Renal pelvis (tissue), 12 donors: ENCODE results near the gene HPSE. TPM values are rescaled to one million over a fixed set of nuclear protein-coding genes. Genes with fewer than 3 reads are reported as not detected.
A peak's percentile ranks its signal among the peaks of the same experiment; 100 is the strongest.

Experiments
- DNase-seq: peaks from one replicate; pipeline ENCODE4 v3.0.0-alpha.2; 2013
- long read RNA-seq, 16 experiments: transcript quantifications; one replicate each; lab custom pipeline, GENCODE V29; 2026
- polyA plus RNA-seq, 3 donors: library from polyadenylated mRNA; unstranded; fragments of 120-200 nt; gene quantifications; one replicate each; pipeline ENCODE4 v1.2.1, GENCODE V29; 2013; ENCODE audit not compliant: insufficient read length in 3 of 3

Gene HPSE
- 1 to 10 TPM in 1 of 3 donors, under 1 TPM in 2; 0.94 to 1.0 (median 0.95) TPM for polyA plus RNA-seq
- long read RNA-seq, donor 1, full-length matches to known transcripts: 1 of 1 reads
- long read RNA-seq, donor 1, partial matches to known transcripts: 0 of 1 reads
- long read RNA-seq, donor 1, other reads (novel, unspliced or antisense): 0 of 1 reads
- long read RNA-seq, donor 2: 0 reads
- long read RNA-seq, donor 3, full-length matches to known transcripts: 1 of 1 reads
- long read RNA-seq, donor 3, partial matches to known transcripts: 0 of 1 reads
- long read RNA-seq, donor 3, other reads (novel, unspliced or antisense): 0 of 1 reads
- long read RNA-seq, donor 4: 0 reads
- long read RNA-seq, donor 5: 0 reads
- long read RNA-seq, donor 6: 0 reads
- long read RNA-seq, donor 7: 0 reads
- long read RNA-seq, donor 8, full-length matches to known transcripts: 1 of 1 reads
- long read RNA-seq, donor 8, partial matches to known transcripts: 0 of 1 reads
- long read RNA-seq, donor 8, other reads (novel, unspliced or antisense): 0 of 1 reads
- long read RNA-seq, donor 9: 0 reads
- long read RNA-seq, donor 10: 0 reads
- long read RNA-seq, donor 11: 0 reads
- long read RNA-seq, donor 12: 0 reads
- long read RNA-seq, donor 13: 0 reads
- long read RNA-seq, donor 14: 0 reads
- long read RNA-seq, donor 15: 0 reads
- long read RNA-seq, donor 16: 0 reads

- DNase-seq: peak; percentile 50
Observed at GRCh38 chr4:83334425-83335241, at the start of gene HPSE. Gene HPSE (minus strand): TSS chr4:83334848. CDS start chr4:83334782, 66 bp downstream.

- DNase-seq: no peak
Observed at GRCh38 chr4:83382850-83383249, 48.2 kb upstream of the HPSE start.

GRCh38 chr4:83381173-83381572 lies 46.5 kb upstream of the HPSE start:
- no peak for DNase-seq

GRCh38 chr4:83378419-83378818 lies 43.8 kb upstream of the HPSE start:
- no peak for DNase-seq

GRCh38 chr4:83372931-83373330 lies 38.3 kb upstream of the HPSE start:
- no peak for DNase-seq

GRCh38 chr4:83371936-83372335 lies 37.3 kb upstream of the HPSE start:
- DNase-seq: no peak

GRCh38 chr4:83371235-83371634 lies 36.6 kb upstream of the HPSE start:
- no peak for DNase-seq

GRCh38 chr4:83370640-83370906 lies 35.9 kb upstream of the HPSE start:
- no peak for DNase-seq

- no peak for DNase-seq
Observed at GRCh38 chr4:83369831-83370639, 35.4 kb upstream of the HPSE start.

GRCh38 chr4:83364312-83364711 lies 29.7 kb upstream of the HPSE start:
- no peak for DNase-seq

- DNase-seq: no peak
Observed at GRCh38 chr4:83362492-83363329, 28.1 kb upstream of the HPSE start.

- no peak for DNase-seq
Observed at GRCh38 chr4:83361416-83362103, 26.9 kb upstream of the HPSE start.

GRCh38 chr4:83360018-83360417 lies 25.4 kb upstream of the HPSE start:
- DNase-seq: no peak

GRCh38 chr4:83358410-83358809 lies 23.8 kb upstream of the HPSE start:
- DNase-seq: no peak

- no peak for DNase-seq
Observed at GRCh38 chr4:83356899-83357661, 22.4 kb upstream of the HPSE start.

GRCh38 chr4:83353516-83353915 lies 18.9 kb upstream of the HPSE start:
- DNase-seq: no peak

- no peak for DNase-seq
Observed at GRCh38 chr4:83348074-83348473, 13.4 kb upstream of the HPSE start.

GRCh38 chr4:83342476-83342875 lies 7.8 kb upstream of the HPSE start:
- DNase-seq: no peak

- no peak for DNase-seq
Observed at GRCh38 chr4:83340692-83341343, 6.2 kb upstream of the HPSE start.
